Measurements from ENCODE around the gene HSPB6.
A peak's percentile ranks its signal among the peaks of the same experiment; 100 is the strongest.

The HSPB6 gene

GRCh38 chr19:35717665-35718344, 39.0 kb downstream of the HSPB6 start, which contains the start of gene KMT2B:
Gene KMT2B (plus strand): TSS chr19:35718003. CDS start chr19:35718019, 16 bp downstream.
- H3K27ac ChIP-seq: peak within 1 kb of the TSS; percentile 98
- TF ChIP-seq, protein P1, sequence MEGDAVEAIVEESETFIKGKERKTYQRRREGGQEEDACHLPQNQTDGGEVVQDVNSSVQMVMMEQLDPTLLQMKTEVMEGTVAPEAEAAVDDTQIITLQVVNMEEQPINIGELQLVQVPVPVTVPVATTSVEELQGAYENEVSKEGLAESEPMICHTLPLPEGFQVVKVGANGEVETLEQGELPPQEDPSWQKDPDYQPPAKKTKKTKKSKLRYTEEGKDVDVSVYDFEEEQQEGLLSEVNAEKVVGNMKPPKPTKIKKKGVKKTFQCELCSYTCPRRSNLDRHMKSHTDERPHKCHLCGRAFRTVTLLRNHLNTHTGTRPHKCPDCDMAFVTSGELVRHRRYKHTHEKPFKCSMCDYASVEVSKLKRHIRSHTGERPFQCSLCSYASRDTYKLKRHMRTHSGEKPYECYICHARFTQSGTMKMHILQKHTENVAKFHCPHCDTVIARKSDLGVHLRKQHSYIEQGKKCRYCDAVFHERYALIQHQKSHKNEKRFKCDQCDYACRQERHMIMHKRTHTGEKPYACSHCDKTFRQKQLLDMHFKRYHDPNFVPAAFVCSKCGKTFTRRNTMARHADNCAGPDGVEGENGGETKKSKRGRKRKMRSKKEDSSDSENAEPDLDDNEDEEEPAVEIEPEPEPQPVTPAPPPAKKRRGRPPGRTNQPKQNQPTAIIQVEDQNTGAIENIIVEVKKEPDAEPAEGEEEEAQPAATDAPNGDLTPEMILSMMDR (conservative IDR thresholded peaks at IDR 0.05): no peak

GRCh38 chr19:35716801-35717664, 39.8 kb downstream of the HSPB6 start:
- TF ChIP-seq, protein P1 (conservative IDR thresholded peaks at IDR 0.05): peak; percentile 98
- peak overlapping the region; percentile 98 for H3K27ac ChIP-seq

GRCh38 chr19:35715981-35716800, 40.6 kb downstream of the HSPB6 start:
- TF ChIP-seq, protein P1 (conservative IDR thresholded peaks at IDR 0.05): no peak
- peak overlapping the region; percentile 98 for H3K27ac ChIP-seq

- peak overlapping the region; percentile 98 for H3K27ac ChIP-seq
- TF ChIP-seq, protein P1 (conservative IDR thresholded peaks at IDR 0.05): no peak
Observed at GRCh38 chr19:35715355-35715809, 41.4 kb downstream of the HSPB6 start.

DNA sequence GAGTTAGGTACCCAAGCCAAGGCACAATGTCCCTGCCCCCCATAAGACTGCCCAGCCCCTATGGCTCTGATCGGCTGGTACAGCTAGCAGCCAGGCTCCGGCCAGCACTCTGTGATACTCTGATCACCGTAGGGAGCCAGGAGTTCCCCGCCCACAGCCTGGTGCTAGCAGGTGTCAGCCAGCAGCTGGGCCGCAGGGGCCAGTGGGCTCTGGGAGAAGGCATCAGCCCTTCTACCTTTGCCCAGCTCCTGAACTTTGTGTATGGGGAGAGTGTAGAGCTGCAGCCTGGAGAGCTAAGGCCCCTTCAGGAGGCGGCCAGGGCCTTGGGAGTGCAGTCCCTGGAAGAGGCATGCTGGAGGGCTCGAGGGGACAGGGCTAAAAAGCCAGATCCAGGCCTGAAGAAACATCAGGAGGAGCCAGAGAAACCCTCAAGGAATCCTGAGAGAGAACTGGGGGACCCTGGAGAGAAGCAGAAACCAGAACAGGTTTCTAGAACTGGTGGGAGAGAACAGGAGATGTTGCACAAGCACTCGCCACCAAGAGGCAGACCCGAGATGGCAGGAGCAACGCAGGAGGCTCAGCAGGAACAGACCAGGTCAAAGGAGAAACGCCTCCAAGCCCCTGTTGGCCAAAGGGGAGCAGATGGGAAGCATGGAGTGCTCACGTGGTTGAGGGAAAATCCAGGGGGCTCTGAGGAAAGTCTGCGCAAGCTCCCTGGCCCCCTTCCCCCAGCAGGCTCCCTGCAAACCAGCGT, 42.1 kb downstream of the HSPB6 start:
- peak overlapping the region; percentile 98 for H3K27ac ChIP-seq
- TF ChIP-seq, protein P1 (conservative IDR thresholded peaks at IDR 0.05): peak; percentile 28; the same call in 1 of the 2 replicates

DNA sequence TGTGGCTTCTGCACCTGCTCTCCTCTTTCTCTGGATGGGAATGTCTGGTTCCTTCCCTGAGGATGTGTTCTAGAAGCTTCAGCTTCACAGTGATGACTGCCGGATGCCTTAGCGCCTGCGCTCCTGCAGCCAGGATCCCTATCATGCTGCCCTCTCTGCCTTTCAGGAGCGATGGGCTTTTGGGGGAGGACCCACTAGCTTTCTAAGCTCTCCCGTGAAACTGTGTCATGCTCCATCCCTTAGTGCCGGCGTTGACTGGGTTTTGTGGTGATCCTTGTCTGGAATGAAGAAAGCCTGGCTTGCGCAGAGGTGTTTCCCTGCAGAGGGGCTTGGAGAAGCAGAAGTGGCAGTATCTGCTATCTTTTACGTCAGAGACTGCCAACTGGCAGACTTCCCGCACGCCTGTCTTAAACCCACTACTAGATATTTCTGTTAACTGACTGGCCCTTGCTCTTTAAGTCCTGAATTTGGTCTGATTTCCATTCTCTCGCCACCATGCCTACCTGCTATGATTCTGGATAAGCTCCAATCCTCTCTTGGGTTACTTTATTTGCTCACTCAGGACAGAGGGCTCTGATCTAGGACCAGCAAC, 42.8 kb downstream of the HSPB6 start:
- TF ChIP-seq, protein P1 (conservative IDR thresholded peaks at IDR 0.05): no peak
- H3K27ac ChIP-seq: no peak overlapping the region

Measured in VCaP (cell line).